GM06990 (cell line): ENCODE data around the gene TENM4.

Source experiments
- DNase-seq: peaks from one replicate; pipeline ENCODE4 v3.0.0-alpha.2; 2011; ENCODE audit not compliant: insufficient read length; ENCODE audit errors: extremely low read depth
- H3K27me3 ChIP-seq: replicated peaks from 2 replicates; pipeline ENCODE4 v1.6.0; 2011; ENCODE audit warnings: low read length; ENCODE audit not compliant: control insufficient read depth, insufficient read depth
- H3K36me3 ChIP-seq: 2 replicates; pipeline ENCODE4 v1.5.1; 2011; ENCODE audit warnings: low read length; ENCODE audit not compliant: control insufficient read depth, insufficient read depth
- H3K4me3 ChIP-seq: replicated peaks from 2 replicates; pipeline ENCODE4 v1.5.1; 2011; ENCODE audit warnings: low read depth, mild to moderate bottlenecking, control low read depth, low read length
- TF ChIP-seq, protein P1 (sequence below): IDR thresholded peaks from 2 replicates; pipeline ENCODE4 v1.5.1; 2011; ENCODE audit warnings: low read length, control low read depth, mild to moderate bottlenecking, inconsistent platforms; ENCODE audit not compliant: insufficient read depth, poor library complexity, severe bottlenecking

TENM4 gene

DNA sequence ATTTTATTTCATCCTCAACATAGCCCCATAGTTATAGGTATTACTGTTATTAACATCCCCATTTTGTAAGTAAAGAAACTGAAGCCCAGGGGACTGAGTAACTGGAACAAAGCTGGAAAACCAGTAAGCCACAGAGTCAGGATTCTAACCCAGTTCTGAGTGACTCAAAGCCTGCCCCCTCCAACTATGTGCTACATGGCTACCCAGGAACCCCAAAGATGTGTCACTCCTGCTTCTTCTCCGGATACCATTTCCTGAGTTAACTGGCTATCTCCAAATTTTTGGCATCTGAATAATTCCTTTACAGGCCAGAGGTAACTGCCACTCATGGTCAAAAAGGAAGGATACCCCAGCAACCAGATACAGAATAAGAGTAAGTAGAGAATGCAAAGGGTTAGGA, 43.6 kb downstream of the TENM4 start:
- TF ChIP-seq, protein P1, sequence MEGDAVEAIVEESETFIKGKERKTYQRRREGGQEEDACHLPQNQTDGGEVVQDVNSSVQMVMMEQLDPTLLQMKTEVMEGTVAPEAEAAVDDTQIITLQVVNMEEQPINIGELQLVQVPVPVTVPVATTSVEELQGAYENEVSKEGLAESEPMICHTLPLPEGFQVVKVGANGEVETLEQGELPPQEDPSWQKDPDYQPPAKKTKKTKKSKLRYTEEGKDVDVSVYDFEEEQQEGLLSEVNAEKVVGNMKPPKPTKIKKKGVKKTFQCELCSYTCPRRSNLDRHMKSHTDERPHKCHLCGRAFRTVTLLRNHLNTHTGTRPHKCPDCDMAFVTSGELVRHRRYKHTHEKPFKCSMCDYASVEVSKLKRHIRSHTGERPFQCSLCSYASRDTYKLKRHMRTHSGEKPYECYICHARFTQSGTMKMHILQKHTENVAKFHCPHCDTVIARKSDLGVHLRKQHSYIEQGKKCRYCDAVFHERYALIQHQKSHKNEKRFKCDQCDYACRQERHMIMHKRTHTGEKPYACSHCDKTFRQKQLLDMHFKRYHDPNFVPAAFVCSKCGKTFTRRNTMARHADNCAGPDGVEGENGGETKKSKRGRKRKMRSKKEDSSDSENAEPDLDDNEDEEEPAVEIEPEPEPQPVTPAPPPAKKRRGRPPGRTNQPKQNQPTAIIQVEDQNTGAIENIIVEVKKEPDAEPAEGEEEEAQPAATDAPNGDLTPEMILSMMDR, result no peak
- no peak for DNase-seq
- no peaks in the 10 kb centered on the region; the same call in 1 of the 2 replicates for H3K27me3 ChIP-seq
- no peak overlapping the region for H3K4me3 ChIP-seq
- no peaks in the 10 kb centered on the region for H3K36me3 ChIP-seq

DNA sequence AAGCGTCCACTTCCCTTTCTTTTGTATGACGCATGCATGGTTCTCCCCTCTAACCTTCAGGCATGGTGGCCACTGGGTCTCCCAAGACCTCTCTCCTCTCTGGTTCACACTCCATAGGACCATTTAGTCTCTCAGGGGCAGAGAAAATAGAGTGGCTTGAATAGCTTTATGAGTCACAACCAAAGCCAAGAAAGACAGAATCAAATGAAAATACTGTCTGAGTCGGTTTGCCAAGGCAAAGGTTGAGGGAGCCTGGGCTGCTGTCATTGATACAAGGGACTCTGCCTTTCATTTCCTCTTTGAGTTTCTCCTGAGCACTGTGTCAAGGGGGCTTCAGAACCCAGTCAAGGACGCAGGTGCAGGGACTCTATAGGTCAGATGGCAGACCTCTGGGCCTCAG, 44.2 kb downstream of the TENM4 start:
- no peak for DNase-seq
- no peaks in the 10 kb centered on the region; the same call in 1 of the 2 replicates for H3K27me3 ChIP-seq
- no peaks in the 10 kb centered on the region for H3K36me3 ChIP-seq
- no peak overlapping the region for H3K4me3 ChIP-seq
- TF ChIP-seq, protein P1, result no peak

DNA sequence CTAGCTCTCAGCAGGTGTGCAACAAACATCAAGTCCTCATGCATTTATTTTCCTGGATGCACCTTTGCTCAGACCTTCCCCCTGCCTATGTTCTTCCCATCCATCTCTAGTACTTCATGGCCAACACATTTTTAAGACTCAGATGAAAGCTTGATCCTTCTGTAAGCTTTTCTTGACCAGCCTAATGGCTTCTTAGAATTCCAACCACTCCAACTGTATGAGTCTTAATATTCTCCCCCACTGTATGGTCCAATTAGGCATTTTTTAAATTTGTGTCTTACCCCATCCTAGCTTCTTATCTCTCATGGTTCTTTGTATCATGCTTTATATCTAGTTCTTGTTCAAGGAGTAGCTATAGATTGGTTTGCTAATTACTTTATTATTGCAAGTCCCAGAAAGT, 44.8 kb downstream of the TENM4 start:
- Histone ChIP-seq H3K4me3 (no peak overlapping the region), H3K27me3 (no peaks in the 10 kb centered on the region; the same call in 1 of the 2 replicates), H3K36me3 (no peaks in the 10 kb centered on the region)
- no peak for DNase-seq
- TF ChIP-seq, protein P1, result no peak

DNA sequence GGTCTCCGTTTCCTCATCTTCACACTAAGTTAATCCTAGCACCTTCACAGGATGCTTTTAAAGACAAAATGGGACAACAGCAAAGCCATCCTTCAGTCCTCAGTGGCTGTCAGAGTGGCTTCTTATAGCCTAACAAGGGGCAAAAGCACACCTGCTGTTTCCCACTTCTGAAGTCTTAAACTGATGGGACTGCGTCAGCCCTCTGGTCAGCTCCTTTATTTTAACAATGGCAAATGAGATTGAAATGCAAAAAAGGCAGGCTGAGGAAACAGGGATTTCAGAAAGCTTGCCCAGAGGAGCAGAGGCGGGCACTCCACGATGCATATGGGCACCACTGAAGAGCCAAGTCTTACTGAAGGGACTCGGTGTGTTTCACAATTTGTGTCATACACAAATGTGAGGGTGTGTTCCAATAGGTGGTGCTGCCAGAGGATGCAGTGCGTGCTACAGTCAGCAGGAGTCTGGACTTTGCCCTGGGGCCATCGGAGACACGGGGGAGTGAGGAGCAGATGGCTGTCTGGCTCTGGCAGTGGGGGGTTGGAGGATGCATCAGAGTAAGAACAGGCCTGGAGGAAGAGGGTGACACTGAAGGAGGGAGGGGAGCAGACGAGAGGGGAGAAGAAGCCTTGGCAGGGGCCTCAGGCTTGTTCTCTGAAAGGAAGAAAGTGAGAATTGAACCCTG, 47.3 kb downstream of the TENM4 start:
- no peak for DNase-seq
- Histone ChIP-seq H3K27me3 (no peaks in the 10 kb centered on the region), H3K36me3 (no peaks in the 10 kb centered on the region), H3K4me3 (no peak overlapping the region)
- TF ChIP-seq, protein P1, result no peak

DNA sequence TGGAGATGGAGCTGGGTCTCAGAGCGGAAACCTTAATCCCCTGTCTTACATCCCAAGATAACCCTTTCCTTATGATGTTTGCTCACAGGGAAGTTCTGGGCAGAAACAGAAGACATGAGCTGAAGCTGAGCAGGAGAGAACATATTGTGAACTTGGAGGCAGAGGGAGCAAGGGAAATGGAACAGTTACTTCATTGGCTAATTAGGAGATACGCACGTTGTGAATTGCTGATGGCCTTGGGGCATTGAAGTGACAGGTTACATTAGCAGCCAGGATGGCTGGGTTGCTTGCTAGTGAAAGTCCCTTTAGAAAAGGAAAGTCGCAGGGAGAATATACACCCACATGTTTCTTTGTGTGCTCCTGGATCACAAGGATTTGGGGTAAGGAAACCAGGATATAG, 48.7 kb downstream of the TENM4 start:
- TF ChIP-seq, protein P1, result no peak
- no peaks in the 10 kb centered on the region for H3K36me3 ChIP-seq
- DNase-seq, result no peak
- H3K4me3 ChIP-seq, result no peak overlapping the region
- no peaks in the 10 kb centered on the region for H3K27me3 ChIP-seq

DNA sequence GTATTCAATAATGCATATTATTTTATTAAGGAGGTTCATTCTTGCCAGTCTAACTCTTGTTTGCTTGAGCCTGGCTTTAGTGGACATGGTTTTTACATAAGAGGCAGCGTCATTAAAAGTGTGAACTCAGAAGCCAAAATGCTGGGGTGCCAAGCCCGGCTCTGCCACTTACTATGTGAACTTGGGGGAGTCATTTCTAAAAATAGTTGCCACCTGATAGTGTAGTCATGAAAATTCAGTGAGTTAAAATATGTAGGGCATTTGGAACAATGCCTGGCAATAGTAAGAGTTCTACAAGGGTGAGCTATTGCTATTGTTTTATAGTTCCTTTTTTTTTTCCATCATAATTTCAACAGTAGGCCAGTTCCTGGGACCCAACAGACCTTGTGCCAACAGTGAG, 49.9 kb downstream of the TENM4 start:
- Histone ChIP-seq H3K27me3 (no peaks in the 10 kb centered on the region), H3K36me3 (no peaks in the 10 kb centered on the region), H3K4me3 (no peak overlapping the region)
- TF ChIP-seq, protein P1, result no peak
- DNase-seq, result no peak
